Peyer's patch (tissue), 4 donors: Measurements from ENCODE around the gene MEF2A. TPM values are rescaled to one million over a fixed set of nuclear protein-coding genes. Genes with fewer than 3 reads are reported as not detected.

Experiments used
- DNase-seq, 3 donors: peaks; one replicate each; pipeline ENCODE4 v3.0.0-alpha.2; 2017 to 2019
- H3K27ac ChIP-seq, 4 donors: fragments of 200-600 bp; sonication (generic); one replicate each; pipeline ENCODE4 v1.5.1; 2016 to 2019
- H3K27me3 ChIP-seq, 2 donors: fragments of 200-600 bp; sonication (generic); one replicate each; pipeline ENCODE4 v1.5.1; 2019
- H3K36me3 ChIP-seq, 3 donors: fragments of 200-600 bp; sonication (generic); one replicate each; pipeline ENCODE4 v1.5.1; 2016 to 2019
- H3K4me1 ChIP-seq, 4 donors: fragments of 200-600 bp; sonication (generic); one replicate each; pipeline ENCODE4 v1.5.1; 2016 to 2019
- H3K4me3 ChIP-seq, 4 donors: fragments of 200-600 bp; sonication (generic); 1 replicate in 3 of 4; 2 replicates in 1 of 4; pipeline ENCODE4 v1.5.1; 2016 to 2019; ENCODE audit warnings: mild to moderate bottlenecking in 1 of 4
- H3K9me3 ChIP-seq, 4 donors: fragments of 200-600 bp; sonication (generic); one replicate each; pipeline ENCODE4 v1.5.1; 2016 to 2019; ENCODE audit warnings: mild to moderate bottlenecking in 1 of 4
- POLR2A ChIP-seq, 2 donors: fragments of 450-650 bp; IDR thresholded peaks; one replicate each; pipeline ENCODE4 v1.5.1; 2017; ENCODE audit warnings: antibody characterized with exemption in 2 of 2, mild to moderate bottlenecking in 2 of 2, moderate library complexity in 2 of 2
- total RNA-seq, 4 donors: library from RNA; depleted of rRNA; stranded (reverse); fragments of >200 nt; gene quantifications; one replicate each; pipeline ENCODE4 v1.1.0, GENCODE V29; 2016
- TF ChIP-seq, protein P1 (sequence below), 6 experiments: fragments of 450-650 bp in 4 of 6; fragments of 200-600 bp in 2 of 6; sonication (generic) in 1 of 6; IDR thresholded peaks; one replicate each; pipeline ENCODE4 v1.5.1; 2017 to 2019; ENCODE audit warnings: antibody characterized with exemption in 6 of 6, mild to moderate bottlenecking in 3 of 6, moderate library complexity in 1 of 6

The MEF2A gene
- total RNA-seq, 4 donors from 2014 or later = 34.1 to 94.1 (median 41.4) TPM

DNA sequence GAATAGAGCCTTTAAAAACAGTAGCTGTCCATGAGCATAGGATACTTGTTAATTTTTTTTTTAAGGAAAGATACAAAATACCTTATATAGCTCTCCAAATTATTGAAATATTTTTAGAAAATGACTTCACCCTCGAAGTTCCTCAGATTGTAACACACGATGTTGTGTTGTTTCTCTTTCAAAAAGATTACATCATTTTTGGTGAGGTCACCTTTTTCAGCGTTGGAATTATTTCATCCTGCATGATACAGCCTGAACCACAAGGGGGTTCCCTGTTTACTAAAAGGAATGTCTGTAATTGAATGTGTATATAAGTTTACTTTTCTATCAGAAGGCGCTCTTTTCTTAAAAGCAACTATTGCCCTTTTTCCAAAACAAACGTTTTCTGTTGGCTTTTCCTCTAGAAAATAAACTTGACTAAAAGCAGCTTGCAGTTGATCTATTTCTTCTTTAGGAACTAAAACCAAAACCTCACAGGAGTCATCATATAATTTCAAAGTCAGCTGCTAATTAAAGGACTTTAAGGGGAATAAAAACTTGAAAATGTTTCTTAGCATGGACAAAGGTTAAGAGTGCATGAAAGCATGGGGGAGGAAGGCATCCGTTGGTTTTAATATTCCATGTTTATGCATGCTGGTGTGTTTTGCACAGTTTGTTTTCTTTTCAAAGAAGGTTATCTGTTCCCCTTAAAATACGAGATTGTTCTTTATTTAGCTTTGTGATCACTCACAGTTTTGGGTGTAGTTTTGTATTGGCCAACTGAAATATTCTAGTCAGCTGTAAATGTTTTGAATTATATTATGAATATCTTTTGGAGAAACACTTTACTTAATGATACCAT lies 138.0 kb downstream of the MEF2A start:
- no peak overlapping the region for H3K4me3 ChIP-seq
- no peak for DNase-seq
- H3K9me3 ChIP-seq = no peaks in the 10 kb centered on the region
- peaks cover 0 to 12% (median 3%) of the 10 kb centered on the region in 4 donors for H3K4me1 ChIP-seq
- no peaks in the 10 kb centered on the region for H3K27me3 ChIP-seq
- H3K27ac ChIP-seq = peak overlapping the region; percentile 27 to 78 (median 42)
- TF ChIP-seq, protein P1, sequence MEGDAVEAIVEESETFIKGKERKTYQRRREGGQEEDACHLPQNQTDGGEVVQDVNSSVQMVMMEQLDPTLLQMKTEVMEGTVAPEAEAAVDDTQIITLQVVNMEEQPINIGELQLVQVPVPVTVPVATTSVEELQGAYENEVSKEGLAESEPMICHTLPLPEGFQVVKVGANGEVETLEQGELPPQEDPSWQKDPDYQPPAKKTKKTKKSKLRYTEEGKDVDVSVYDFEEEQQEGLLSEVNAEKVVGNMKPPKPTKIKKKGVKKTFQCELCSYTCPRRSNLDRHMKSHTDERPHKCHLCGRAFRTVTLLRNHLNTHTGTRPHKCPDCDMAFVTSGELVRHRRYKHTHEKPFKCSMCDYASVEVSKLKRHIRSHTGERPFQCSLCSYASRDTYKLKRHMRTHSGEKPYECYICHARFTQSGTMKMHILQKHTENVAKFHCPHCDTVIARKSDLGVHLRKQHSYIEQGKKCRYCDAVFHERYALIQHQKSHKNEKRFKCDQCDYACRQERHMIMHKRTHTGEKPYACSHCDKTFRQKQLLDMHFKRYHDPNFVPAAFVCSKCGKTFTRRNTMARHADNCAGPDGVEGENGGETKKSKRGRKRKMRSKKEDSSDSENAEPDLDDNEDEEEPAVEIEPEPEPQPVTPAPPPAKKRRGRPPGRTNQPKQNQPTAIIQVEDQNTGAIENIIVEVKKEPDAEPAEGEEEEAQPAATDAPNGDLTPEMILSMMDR (IDR thresholded peaks at IDR 0.05) = peak in 5 of 6 experiments; percentile 32 to 76 (median 61)
- no peak for TF ChIP-seq POLR2A (IDR thresholded peaks at IDR 0.05)
- no peaks in the 10 kb centered on the region for H3K36me3 ChIP-seq

DNA sequence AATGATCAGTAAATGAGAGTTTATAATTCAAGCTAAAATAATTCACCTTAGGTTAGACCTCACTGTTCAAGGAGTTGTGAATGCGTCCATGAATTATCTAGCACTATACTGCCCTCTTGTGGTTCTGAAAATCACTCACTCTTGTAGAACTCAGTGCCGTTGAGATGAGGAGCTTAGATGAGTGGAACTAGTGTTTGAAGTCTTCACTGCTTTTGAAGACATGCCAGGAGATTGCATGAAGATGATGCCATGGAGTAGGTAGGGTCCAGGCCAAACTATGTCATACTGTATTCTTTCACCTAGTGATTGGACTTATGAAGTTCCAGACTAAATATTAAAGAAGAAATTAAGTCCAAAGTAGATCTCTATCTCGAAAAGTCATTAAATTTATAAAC lies 138.7 kb downstream of the MEF2A start:
- Histone ChIP-seq H3K4me1 (peaks cover 0 to 18% (median 3%) of the 10 kb centered on the region in 4 donors), H3K4me3 (no peak overlapping the region), H3K9me3 (no peaks in the 10 kb centered on the region), H3K27ac (peak overlapping the region in 3 of 4 donors; percentile 1 to 78 (median 52)), H3K27me3 (no peaks in the 10 kb centered on the region), H3K36me3 (no peaks in the 10 kb centered on the region)
- no peak for TF ChIP-seq POLR2A (IDR thresholded peaks at IDR 0.05)
- TF ChIP-seq, protein P1 (IDR thresholded peaks at IDR 0.05) = peak; percentile 75 to 93 (median 86)
- DNase-seq = no peak

DNA sequence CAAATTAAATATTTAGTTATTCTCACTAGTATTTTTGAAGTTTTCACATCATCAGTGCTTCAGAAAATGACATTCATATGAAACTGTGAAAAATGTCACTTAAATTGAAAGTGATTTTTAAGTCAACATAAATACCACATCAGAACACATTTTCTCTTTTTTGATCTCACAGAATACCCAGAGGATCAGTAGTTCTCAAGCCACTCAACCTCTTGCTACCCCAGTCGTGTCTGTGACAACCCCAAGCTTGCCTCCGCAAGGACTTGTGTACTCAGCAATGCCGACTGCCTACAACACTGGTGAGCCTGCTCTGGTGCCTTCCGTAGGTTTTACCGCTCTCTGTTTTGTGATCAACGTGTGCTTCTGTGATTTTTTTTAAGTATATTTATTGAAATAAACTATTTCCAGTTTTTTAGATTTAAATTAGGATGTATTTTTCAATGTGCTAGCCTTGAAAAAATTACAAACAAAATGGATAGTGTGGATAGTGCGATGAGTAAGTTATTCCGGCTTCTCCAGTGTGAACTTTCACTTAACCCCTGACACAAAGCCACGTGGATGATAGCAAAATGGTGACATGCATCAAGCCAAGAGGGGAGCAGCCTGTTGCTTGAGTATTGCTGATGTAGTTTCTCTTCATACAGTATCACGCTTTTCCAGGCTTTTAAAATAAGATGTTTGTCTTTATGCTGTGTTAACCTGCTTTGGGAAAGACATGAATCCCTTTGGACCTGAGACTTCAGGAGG lies 140.9 kb downstream of the MEF2A start:
- TF ChIP-seq, protein P1 (IDR thresholded peaks at IDR 0.05) = no peak
- no peak for TF ChIP-seq POLR2A (IDR thresholded peaks at IDR 0.05)
- no peaks in the 10 kb centered on the region for H3K27me3 ChIP-seq
- H3K36me3 ChIP-seq = peaks cover 0 to 15% (median 0%) of the 10 kb centered on the region in 3 donors
- DNase-seq = no peak
- no peak overlapping the region for H3K4me3 ChIP-seq
- no peaks in the 10 kb centered on the region for H3K9me3 ChIP-seq
- peaks cover 0 to 18% (median 3%) of the 10 kb centered on the region in 4 donors for H3K4me1 ChIP-seq
- peak overlapping the region in 2 of 4 donors; percentile 3 to 66 for H3K27ac ChIP-seq

DNA sequence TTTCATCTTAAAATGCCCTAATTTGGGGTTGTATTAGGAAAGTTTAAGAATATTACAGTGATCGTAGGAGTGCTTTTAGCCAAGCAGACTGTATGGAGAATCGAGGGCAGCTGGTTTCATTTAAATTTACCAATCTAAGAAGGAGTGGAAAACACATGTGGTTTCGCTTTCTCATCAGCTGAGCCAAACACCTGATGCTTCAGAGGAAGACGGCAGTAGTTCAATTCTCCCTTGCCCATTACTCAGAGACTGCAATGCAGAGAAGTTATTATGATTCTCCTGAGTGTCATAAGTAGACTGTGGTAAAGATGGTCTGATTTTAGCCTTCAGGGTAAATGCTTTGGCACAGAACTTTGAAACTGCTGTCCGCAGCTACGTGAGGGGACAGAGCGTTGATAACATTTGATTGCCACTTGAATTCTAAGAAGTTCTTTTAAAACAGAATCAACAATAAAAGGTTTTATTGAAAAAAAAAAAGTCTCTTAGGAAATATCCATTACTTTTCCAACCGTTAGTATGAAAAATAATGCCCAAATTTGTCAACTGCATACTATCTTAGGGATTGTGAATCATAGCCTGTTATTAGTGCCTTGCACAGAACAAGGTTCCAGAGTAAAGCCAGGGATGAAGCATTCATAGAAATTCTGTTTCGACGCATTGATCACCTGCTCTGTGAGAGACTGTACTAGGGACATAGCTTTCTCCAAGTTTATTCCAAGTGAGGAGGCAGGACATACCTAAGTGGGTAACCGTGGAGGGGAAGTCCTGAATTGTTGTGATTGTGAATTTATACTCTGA lies 141.9 kb downstream of the MEF2A start:
- no peak for DNase-seq
- H3K27me3 ChIP-seq = no peaks in the 10 kb centered on the region
- no peak overlapping the region for H3K4me3 ChIP-seq
- H3K9me3 ChIP-seq = no peaks in the 10 kb centered on the region
- H3K27ac ChIP-seq = peak overlapping the region in 2 of 4 donors; percentile 40 to 66
- TF ChIP-seq, protein P1 (IDR thresholded peaks at IDR 0.05) = no peak
- no peak for TF ChIP-seq POLR2A (IDR thresholded peaks at IDR 0.05)
- peaks cover 0 to 18% (median 3%) of the 10 kb centered on the region in 4 donors for H3K4me1 ChIP-seq
- peaks cover 0 to 23% (median 0%) of the 10 kb centered on the region in 3 donors for H3K36me3 ChIP-seq

DNA sequence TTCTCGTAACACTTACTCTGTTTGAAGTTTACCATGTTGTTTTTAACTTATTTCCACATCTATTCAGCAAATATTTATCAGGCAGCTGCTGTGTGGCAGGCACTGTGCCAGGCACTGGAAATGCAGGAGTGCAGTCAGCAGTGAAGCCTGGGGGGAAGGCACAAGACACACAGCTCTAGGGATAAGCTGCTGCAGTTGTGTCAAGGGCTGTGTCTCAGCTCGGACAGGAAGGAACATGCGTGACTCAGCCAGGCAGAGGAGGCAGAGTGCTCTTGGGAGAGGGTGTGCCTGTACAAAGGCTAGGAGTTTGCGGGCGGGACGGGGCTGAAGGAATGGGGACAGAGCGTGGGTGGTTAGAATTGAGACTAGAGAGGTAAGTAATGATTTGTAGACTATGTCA lies 142.8 kb downstream of the MEF2A start:
- Histone ChIP-seq H3K9me3 (no peaks in the 10 kb centered on the region), H3K27me3 (no peaks in the 10 kb centered on the region), H3K36me3 (peaks cover 0 to 32% (median 0%) of the 10 kb centered on the region in 3 donors), H3K4me1 (peaks cover 0 to 18% (median 2%) of the 10 kb centered on the region in 4 donors), H3K4me3 (no peak overlapping the region), H3K27ac (peak overlapping the region in 2 of 4 donors; percentile 40 to 66)
- TF ChIP-seq, protein P1 (IDR thresholded peaks at IDR 0.05) = no peak
- no peak for TF ChIP-seq POLR2A (IDR thresholded peaks at IDR 0.05)
- peak in 2 of 3 donors; percentile 75 to 87 for DNase-seq
